OCI-LY1 (cell line): ENCODE data around the gene LINC01488.

Experiments used
- H2AFZ ChIP-seq: fragments of 200-600 bp; sonication (generic), shearing (Covaris generic); 2 replicates; pipeline ENCODE4 v1.6.0; 2014; ENCODE audit warnings: antibody characterized with exemption, mild to moderate bottlenecking, low read length
- H3F3A ChIP-seq: fragments of 200-600 bp; sonication (generic), shearing (Covaris generic); 2 replicates; pipeline ENCODE4 v1.6.0; 2014; ENCODE audit warnings: mild to moderate bottlenecking, antibody characterized with exemption, low read length, moderate library complexity; ENCODE audit not compliant: insufficient read depth
- H3K27ac ChIP-seq: fragments of 200-600 bp; sonication (generic); 2 replicates; pipeline ENCODE4 v1.5.1; 2014; ENCODE audit warnings: low read length, mixed run types, mild to moderate bottlenecking, low read depth; ENCODE audit not compliant: poor library complexity, severe bottlenecking
- H3K27me3 ChIP-seq: fragments of 200-600 bp; sonication (generic); 2 replicates; pipeline ENCODE4 v1.6.0; 2014; ENCODE audit warnings: antibody characterized with exemption, mild to moderate bottlenecking, low read length, moderate library complexity; ENCODE audit not compliant: insufficient read depth
- H3K36me3 ChIP-seq: fragments of 200-600 bp; sonication (generic); 2 replicates; pipeline ENCODE4 v1.6.1; 2014; ENCODE audit warnings: mild to moderate bottlenecking, antibody characterized with exemption, low read length, moderate library complexity, mixed read lengths; ENCODE audit not compliant: insufficient read depth
- H3K4me1 ChIP-seq: fragments of 200-600 bp; sonication (generic); 2 replicates; pipeline ENCODE4 v1.5.1; 2014; ENCODE audit warnings: mild to moderate bottlenecking, low read length, moderate library complexity; ENCODE audit not compliant: insufficient read depth, severe bottlenecking
- H3K4me2 ChIP-seq: fragments of 200-600 bp; sonication (generic), shearing (Covaris generic); 2 replicates; pipeline ENCODE4 v1.6.1; 2014; ENCODE audit warnings: low read length
- H3K4me3 ChIP-seq: fragments of 200-600 bp; sonication (generic); 2 replicates; pipeline ENCODE4 v1.5.1; 2014; ENCODE audit warnings: low read length, low read depth, mild to moderate bottlenecking, mixed read lengths; ENCODE audit not compliant: poor library complexity, severe bottlenecking
- H3K79me2 ChIP-seq: fragments of 200-600 bp; shearing (Covaris generic); 2 replicates; pipeline ENCODE4 v1.6.1; 2016; ENCODE audit warnings: mixed run types, low read length, mixed read lengths; ENCODE audit not compliant: insufficient read depth
- H3K9ac ChIP-seq: fragments of 200-600 bp; sonication (generic), shearing (Covaris generic); 2 replicates; pipeline ENCODE4 v1.6.1; 2014; ENCODE audit warnings: mild to moderate bottlenecking, low read length, mixed read lengths
- H3K9me2 ChIP-seq: fragments of 200-600 bp; sonication (generic), shearing (Covaris generic); 2 replicates; pipeline ENCODE4 v1.6.1; 2014; ENCODE audit warnings: low read depth, mild to moderate bottlenecking, low read length, mixed read lengths
- H3K9me3 ChIP-seq: fragments of 200-600 bp; shearing (Covaris generic); 2 replicates; pipeline ENCODE4 v1.6.1; 2014; ENCODE audit warnings: low read length, mixed read lengths
- H4K20me1 ChIP-seq: fragments of 200-600 bp; sonication (generic), shearing (Covaris generic); 2 replicates; pipeline ENCODE4 v1.6.0; 2016; ENCODE audit warnings: mild to moderate bottlenecking, low read length; ENCODE audit not compliant: insufficient read depth
- EZH2 ChIP-seq: fragments of 200-600 bp; sonication (generic), shearing (Covaris generic); IDR thresholded peaks from 2 replicates; pipeline ENCODE4 v1.8.0; 2017; ENCODE audit warnings: borderline replicate concordance, mixed run types, mild to moderate bottlenecking, antibody characterized with exemption, low read length, moderate library complexity, mixed read lengths
- TF ChIP-seq, protein P1 (sequence below): fragments of 200-600 bp; sonication (generic), shearing (Covaris generic); IDR thresholded peaks from 2 replicates; pipeline ENCODE4 v1.5.1; 2017; ENCODE audit warnings: mild to moderate bottlenecking, antibody characterized with exemption, low read length, moderate library complexity, mixed read lengths

LINC01488 gene

DNA sequence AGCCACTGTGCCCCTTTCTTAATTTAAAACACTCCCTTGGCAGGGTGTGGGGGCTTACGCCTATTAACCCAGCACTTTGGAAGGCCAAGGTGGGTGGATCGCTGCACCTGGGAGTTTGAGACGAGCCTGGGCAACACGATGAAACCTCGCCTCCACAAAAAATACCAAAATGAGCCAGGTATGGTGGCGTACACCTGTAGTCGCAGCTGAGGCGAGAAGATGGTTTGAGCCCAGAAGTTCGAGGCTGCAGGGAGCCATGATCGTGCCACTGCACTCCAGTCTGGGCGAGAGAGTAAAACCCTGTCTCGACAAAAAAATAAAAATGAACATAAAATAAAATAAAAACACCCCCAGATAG lies 45.0 kb downstream of the LINC01488 start:
- no peak for TF ChIP-seq EZH2
- TF ChIP-seq, protein P1, sequence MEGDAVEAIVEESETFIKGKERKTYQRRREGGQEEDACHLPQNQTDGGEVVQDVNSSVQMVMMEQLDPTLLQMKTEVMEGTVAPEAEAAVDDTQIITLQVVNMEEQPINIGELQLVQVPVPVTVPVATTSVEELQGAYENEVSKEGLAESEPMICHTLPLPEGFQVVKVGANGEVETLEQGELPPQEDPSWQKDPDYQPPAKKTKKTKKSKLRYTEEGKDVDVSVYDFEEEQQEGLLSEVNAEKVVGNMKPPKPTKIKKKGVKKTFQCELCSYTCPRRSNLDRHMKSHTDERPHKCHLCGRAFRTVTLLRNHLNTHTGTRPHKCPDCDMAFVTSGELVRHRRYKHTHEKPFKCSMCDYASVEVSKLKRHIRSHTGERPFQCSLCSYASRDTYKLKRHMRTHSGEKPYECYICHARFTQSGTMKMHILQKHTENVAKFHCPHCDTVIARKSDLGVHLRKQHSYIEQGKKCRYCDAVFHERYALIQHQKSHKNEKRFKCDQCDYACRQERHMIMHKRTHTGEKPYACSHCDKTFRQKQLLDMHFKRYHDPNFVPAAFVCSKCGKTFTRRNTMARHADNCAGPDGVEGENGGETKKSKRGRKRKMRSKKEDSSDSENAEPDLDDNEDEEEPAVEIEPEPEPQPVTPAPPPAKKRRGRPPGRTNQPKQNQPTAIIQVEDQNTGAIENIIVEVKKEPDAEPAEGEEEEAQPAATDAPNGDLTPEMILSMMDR: no peak
- H3K27ac ChIP-seq: no peak overlapping the region
- H3K4me2 ChIP-seq: no peak overlapping the region
- no peaks in the 10 kb centered on the region for H3K4me1 ChIP-seq
- no peaks in the 10 kb centered on the region for H3K9me2 ChIP-seq
- H3K36me3 ChIP-seq: no peaks in the 10 kb centered on the region
- no peaks in the 10 kb centered on the region for H3K9me3 ChIP-seq
- H3K9ac ChIP-seq: no peak overlapping the region
- no peaks in the 10 kb centered on the region for H3K27me3 ChIP-seq
- H2AFZ ChIP-seq: no peak overlapping the region
- no peaks in the 10 kb centered on the region for H3K79me2 ChIP-seq
- H3F3A ChIP-seq: no peaks in the 10 kb centered on the region
- no peaks in the 10 kb centered on the region for H4K20me1 ChIP-seq
- H3K4me3 ChIP-seq: no peak overlapping the region

DNA sequence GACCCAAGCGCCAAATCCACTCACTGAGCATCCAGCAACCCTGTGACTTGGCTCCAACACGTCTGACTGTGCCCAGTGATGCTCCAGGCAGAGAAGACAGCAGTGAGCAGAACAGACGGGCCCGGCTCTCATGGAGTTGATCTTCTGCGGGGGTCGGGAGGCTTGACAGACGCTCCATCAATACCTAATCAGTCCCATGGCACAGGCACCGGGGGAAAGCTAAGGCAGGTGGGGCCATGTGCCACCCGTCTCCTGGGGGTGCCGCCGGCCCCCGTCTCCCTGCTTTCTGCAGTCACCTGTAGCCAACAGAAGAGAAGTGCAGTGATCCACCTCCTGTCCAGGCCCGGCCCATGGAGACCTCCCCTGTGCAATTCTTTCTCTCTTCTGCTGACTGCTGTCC lies 47.5 kb downstream of the LINC01488 start:
- H2AFZ ChIP-seq: no peak overlapping the region
- no peaks in the 10 kb centered on the region for H3K36me3 ChIP-seq
- TF ChIP-seq, protein P1: no peak
- TF ChIP-seq EZH2: no peak
- H3F3A ChIP-seq: no peaks in the 10 kb centered on the region
- H3K27me3 ChIP-seq: no peaks in the 10 kb centered on the region
- no peak overlapping the region for H3K27ac ChIP-seq
- H4K20me1 ChIP-seq: no peaks in the 10 kb centered on the region
- no peak overlapping the region for H3K9ac ChIP-seq
- no peaks in the 10 kb centered on the region for H3K79me2 ChIP-seq
- no peaks in the 10 kb centered on the region for H3K9me2 ChIP-seq
- no peak overlapping the region for H3K4me3 ChIP-seq
- no peaks in the 10 kb centered on the region for H3K4me1 ChIP-seq
- H3K4me2 ChIP-seq: no peak overlapping the region
- no peaks in the 10 kb centered on the region for H3K9me3 ChIP-seq

DNA sequence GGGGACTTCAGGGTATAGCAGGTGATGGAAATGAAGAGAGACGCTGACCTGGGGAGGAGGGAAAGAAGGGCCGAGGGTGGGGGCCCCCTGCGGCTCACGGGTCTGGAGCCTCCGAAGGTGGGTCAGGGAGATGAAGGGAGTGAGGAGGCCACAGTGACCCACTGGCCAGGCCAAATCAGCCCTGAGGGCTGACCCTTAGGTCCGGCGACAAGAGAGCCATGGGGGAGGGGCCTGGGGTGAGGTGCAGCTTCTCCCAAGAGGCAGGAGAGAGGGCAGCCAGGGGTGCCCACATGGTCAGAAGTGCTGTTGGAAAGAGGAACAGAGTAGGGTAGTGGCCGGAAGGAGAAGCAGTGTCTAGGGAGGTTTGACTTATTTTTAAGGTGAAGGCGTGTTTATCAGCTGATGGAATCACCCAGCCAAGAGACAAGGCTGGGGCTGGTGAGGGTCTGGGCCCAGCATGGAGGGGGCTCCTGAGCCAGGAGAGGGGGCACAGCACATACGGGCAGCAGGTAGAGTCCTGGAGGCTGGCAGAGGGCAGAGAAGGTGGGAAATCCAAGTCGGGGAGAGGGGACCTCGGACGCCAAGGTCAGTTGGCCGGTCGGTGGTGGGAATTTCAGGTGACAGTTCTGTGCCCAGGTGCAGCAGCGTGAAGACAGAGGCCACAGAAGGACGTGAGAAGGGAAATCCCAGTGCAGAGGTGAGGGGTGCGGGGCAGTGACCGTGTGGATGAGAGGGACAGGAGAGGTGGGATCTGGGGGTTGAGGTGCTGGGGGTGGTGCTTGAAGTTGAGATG lies 49.0 kb downstream of the LINC01488 start:
- H3K9me2 ChIP-seq: no peaks in the 10 kb centered on the region
- H3F3A ChIP-seq: no peaks in the 10 kb centered on the region
- TF ChIP-seq EZH2: no peak
- TF ChIP-seq, protein P1: no peak
- no peaks in the 10 kb centered on the region for H3K4me1 ChIP-seq
- no peak overlapping the region for H2AFZ ChIP-seq
- no peak overlapping the region for H3K9ac ChIP-seq
- H3K27ac ChIP-seq: no peak overlapping the region
- no peak overlapping the region for H3K4me3 ChIP-seq
- no peak overlapping the region for H3K4me2 ChIP-seq
- no peaks in the 10 kb centered on the region for H3K36me3 ChIP-seq
- H3K27me3 ChIP-seq: no peaks in the 10 kb centered on the region
- no peaks in the 10 kb centered on the region for H4K20me1 ChIP-seq
- H3K79me2 ChIP-seq: no peaks in the 10 kb centered on the region
- no peaks in the 10 kb centered on the region for H3K9me3 ChIP-seq
